Measurements from ENCODE around the gene SPAG17. TPM values are rescaled to one million over a fixed set of nuclear protein-coding genes. Genes with fewer than 3 reads are reported as not detected.

The SPAG17 gene
- total RNA-seq, 1 experiment from 2014 or later = 0.36 TPM

GRCh38 chr1:117967477-117967876 lies 217.6 kb downstream of the SPAG17 start:
- in situ Hi-C loops (cut with HindIII; ENCODE audit: low pct_unique_long_range_greater_than_20kb, low sequenced_read_pairs) (no loop called here), intact Hi-C loops (cut with micrococcal nuclease; ENCODE audit: unreplicated experiment) (no loop called here)
- H3K9me3 ChIP-seq (ENCODE audit: control insufficient read depth, insufficient read depth, low read depth, low read length) = no peaks in the 10 kb centered on the region
- DNase-seq (ENCODE audit: low read depth, low spot score) = no peak
- no peak overlapping the region for H3K4me3 ChIP-seq (ENCODE audit: low read depth in 2 of 2, low read length in 2 of 2)
- peak; percentile 28 for TF ChIP-seq CTCF (IDR thresholded peaks at IDR 0.05)
- no peak for TF ChIP-seq SIN3A (IDR thresholded peaks at IDR 0.05; ENCODE audit: borderline replicate concordance, insufficient read depth, low read depth, low read length)
- no peaks in the 10 kb centered on the region for H3K4me1 ChIP-seq (ENCODE audit: control insufficient read depth, insufficient read depth, low read length)
- H3K36me3 ChIP-seq (ENCODE audit: control insufficient read depth, insufficient read depth, low read length) = no peaks in the 10 kb centered on the region
- BruUV-seq (replicated peaks) = no TSS peak
- no peak for ATAC-seq
- POLR2A ChIA-PET = no interaction called here
- H3K27ac ChIP-seq (ENCODE audit: low read length) = no peak overlapping the region
- CTCF ChIA-PET = no interaction called here
- H3K27me3 ChIP-seq (ENCODE audit: control insufficient read depth, insufficient read depth, low read length) = no peaks in the 10 kb centered on the region

- peaks cover 7% of the 10 kb centered on the region; the same call in 1 of the 2 replicates for H3K36me3 ChIP-seq (ENCODE audit: control insufficient read depth, insufficient read depth, low read length)
- intact Hi-C loops (cut with micrococcal nuclease; ENCODE audit: unreplicated experiment) = no loop called here
- BruUV-seq (replicated peaks) = no TSS peak
- no peak for ATAC-seq
- POLR2A ChIA-PET = no interaction called here
- CTCF ChIA-PET = no interaction called here
- no peaks in the 10 kb centered on the region for H3K4me1 ChIP-seq (ENCODE audit: control insufficient read depth, insufficient read depth, low read length)
- DNase-seq (ENCODE audit: low read depth, low spot score) = no peak
- no peak for TF ChIP-seq CTCF (IDR thresholded peaks at IDR 0.05)
- TF ChIP-seq REST (IDR thresholded peaks at IDR 0.05; ENCODE audit: insufficient read depth in 1 of 2, low read depth in 2 of 2, low read length in 1 of 2) = no peak
- no peak for TF ChIP-seq SIN3A (IDR thresholded peaks at IDR 0.05; ENCODE audit: borderline replicate concordance, insufficient read depth, low read depth, low read length)
- TF ChIP-seq TCF7L2 (IDR thresholded peaks at IDR 0.05; ENCODE audit: low read depth, low read length) = no peak
- TF ChIP-seq POLR2AphosphoS5 (IDR thresholded peaks at IDR 0.05; ENCODE audit: low read depth, low read length) = no peak
- in situ Hi-C loops (cut with HindIII; ENCODE audit: low pct_unique_long_range_greater_than_20kb, low sequenced_read_pairs) = no loop called here
- no peak overlapping the region for H3K4me3 ChIP-seq (ENCODE audit: low read depth in 2 of 2, low read length in 2 of 2)
- H3K27me3 ChIP-seq (ENCODE audit: control insufficient read depth, insufficient read depth, low read length) = no peaks in the 10 kb centered on the region
- H3K27ac ChIP-seq (ENCODE audit: low read length) = no peak overlapping the region
- no peaks in the 10 kb centered on the region for H3K9me3 ChIP-seq (ENCODE audit: control insufficient read depth, insufficient read depth, low read depth, low read length)
These were observed 220.6 kb downstream of the SPAG17 start for GRCh38 chr1:117964290-117965038.
